HEK293T (cell line): ENCODE measurements around the gene KCNN3.

Experiments
- CTCF ChIA-PET: fragments of 350-600 bp; formaldehyde crosslinking; extraction: SDS; loops from one replicate; lab custom pipeline; 2021; ENCODE audit warnings: antibody characterized with exemption, inconsistent platforms; lab: Yijun Ruan, JAX
- POLR2A ChIA-PET: fragments of 350-600 bp; formaldehyde crosslinking; extraction: SDS; loops from one replicate; lab custom pipeline; 2020; ENCODE audit warnings: antibody characterized with exemption, inconsistent platforms; lab: Yijun Ruan, JAX
- DNase-seq: peaks from one replicate; pipeline ENCODE4 v3.0.0; 2012; ENCODE audit warnings: mixed read lengths; ENCODE audit errors: extremely low spot score
- ARNT ChIP-seq: fragments of 450-650 bp; IDR thresholded peaks from 2 replicates; pipeline ENCODE4 v1.6.1; 2017; ENCODE audit warnings: mild to moderate bottlenecking
- BHLHE40 ChIP-seq: fragments of 450-650 bp; IDR thresholded peaks from 2 replicates; pipeline ENCODE4 v1.6.1; 2016; ENCODE audit warnings: mild to moderate bottlenecking, moderate library complexity, borderline replicate concordance
- CTBP1 ChIP-seq: fragments of 450-650 bp; IDR thresholded peaks from 2 replicates; pipeline ENCODE4 v1.6.1; 2016; ENCODE audit warnings: borderline replicate concordance
- ELF4 ChIP-seq: fragments of 450-650 bp; IDR thresholded peaks from 2 replicates; pipeline ENCODE4 v1.6.1; 2017; ENCODE audit warnings: antibody characterized with exemption
- FOXA1 ChIP-seq: fragments of 450-650 bp; IDR thresholded peaks from 2 replicates; pipeline ENCODE4 v1.6.1; 2016; ENCODE audit warnings: mild to moderate bottlenecking
- FOXK2 ChIP-seq: fragments of 450-650 bp; IDR thresholded peaks from 2 replicates; pipeline ENCODE4 v1.6.1; 2016; ENCODE audit warnings: mild to moderate bottlenecking
- FOXM1 ChIP-seq: fragments of 450-650 bp; IDR thresholded peaks from 2 replicates; pipeline ENCODE4 v1.6.1; 2017; ENCODE audit warnings: mild to moderate bottlenecking, borderline replicate concordance
- HDGF ChIP-seq: fragments of 450-650 bp; IDR thresholded peaks from 2 replicates; pipeline ENCODE4 v1.6.1; 2017; ENCODE audit warnings: antibody characterized with exemption, borderline replicate concordance
- L3MBTL2 ChIP-seq: fragments of 450-650 bp; conservative IDR thresholded peaks from 2 replicates; pipeline ENCODE4 v1.6.1; 2016; ENCODE audit warnings: mild to moderate bottlenecking
- LEF1 ChIP-seq: fragments of 450-650 bp; IDR thresholded peaks from 2 replicates; pipeline ENCODE4 v1.6.1; 2017; ENCODE audit warnings: mild to moderate bottlenecking, borderline replicate concordance
- NFRKB ChIP-seq: fragments of 450-650 bp; IDR thresholded peaks from 2 replicates; pipeline ENCODE4 v1.6.1; 2016; ENCODE audit warnings: mild to moderate bottlenecking, moderate library complexity
- PKNOX1 ChIP-seq: fragments of 450-650 bp; IDR thresholded peaks from 2 replicates; pipeline ENCODE4 v1.6.1; 2016
- SP1 ChIP-seq: fragments of 450-650 bp; IDR thresholded peaks from 2 replicates; pipeline ENCODE4 v1.6.1; 2017
- SUZ12 ChIP-seq: fragments of 450-650 bp; IDR thresholded peaks from 2 replicates; pipeline ENCODE4 v1.6.1; 2016; ENCODE audit warnings: mild to moderate bottlenecking
- TARDBP ChIP-seq: fragments of 450-650 bp; IDR thresholded peaks from 2 replicates; pipeline ENCODE4 v1.6.1; 2016
- ZNF384 ChIP-seq: fragments of 450-650 bp; IDR thresholded peaks from 2 replicates; pipeline ENCODE4 v1.6.1; 2016

KCNN3 gene

GRCh38 chr1:154808261-154808908, 61.7 kb downstream of the KCNN3 start:
- ChIA-PET POLR2A (no interaction called here), CTCF (interaction anchor here (0.8 kb wide), 1 partner anchor 11 kb away, joined by 3 read pairs; no protein-coding TSS in a partner anchor)
- DNase-seq, result no peak
- TF ChIP-seq FOXA1 (no peak), CTBP1 (no peak), FOXM1 (no peak), NFRKB (no peak), HDGF (no peak), ELF4 (no peak), PKNOX1 (no peak)

- DNase-seq, result no peak
- CTCF ChIA-PET, result interaction anchor here (0.8 kb wide), 1 partner anchor 55 kb away, joined by 3 read pairs; no protein-coding TSS in a partner anchor
- POLR2A ChIA-PET, result interaction anchor here (1.0 kb wide), 1 partner anchor 11 kb away, joined by 3 read pairs; no protein-coding TSS in a partner anchor
These were observed 63.0 kb downstream of the KCNN3 start for GRCh38 chr1:154807048-154807591.

GRCh38 chr1:154806333-154806732, 63.7 kb downstream of the KCNN3 start:
- POLR2A ChIA-PET, result interaction anchor here (1.0 kb wide), 1 partner anchor 10 kb away, joined by 3 read pairs; no protein-coding TSS in a partner anchor
- CTCF ChIA-PET, result interaction anchor here (0.8 kb wide), 1 partner anchor 55 kb away, joined by 3 read pairs; no protein-coding TSS in a partner anchor

More at GRCh38 chr1:154807048-154807591, 63.0 kb downstream of the KCNN3 start:
- TF ChIP-seq ARNT, result no peak
- no peak for TF ChIP-seq TARDBP
- TF ChIP-seq SUZ12, result no peak
- no peak for TF ChIP-seq BHLHE40
- no peak for TF ChIP-seq ELF4
- TF ChIP-seq SP1, result no peak
- no peak for TF ChIP-seq NFRKB
- no peak for TF ChIP-seq HDGF
- TF ChIP-seq FOXM1, result no peak
- TF ChIP-seq CTBP1, result no peak
- TF ChIP-seq LEF1, result no peak
- TF ChIP-seq ZNF384, result no peak
- no peak for TF ChIP-seq FOXK2
- no peak for TF ChIP-seq FOXA1
- no peak for TF ChIP-seq L3MBTL2
- TF ChIP-seq PKNOX1, result no peak

GRCh38 chr1:154802982-154803920, 66.8 kb downstream of the KCNN3 start:
- POLR2A ChIA-PET, result no interaction called here
- CTCF ChIA-PET, result interaction anchor here (0.8 to 1.7 kb wide), 2 partner anchors 16 to 133 kb away, joined by 3 to 4 read pairs; no protein-coding TSS in a partner anchor
- TF ChIP-seq SP1, result no peak
- no peak for TF ChIP-seq FOXM1
- no peak for TF ChIP-seq ARNT
- no peak for TF ChIP-seq LEF1
- TF ChIP-seq BHLHE40, result no peak
- TF ChIP-seq PKNOX1, result no peak
- no peak for TF ChIP-seq HDGF
- no peak for TF ChIP-seq ZNF384
- DNase-seq, result no peak

More at GRCh38 chr1:154806333-154806732, 63.7 kb downstream of the KCNN3 start:
- no peak for DNase-seq
- TF ChIP-seq L3MBTL2 (no peak), FOXA1 (no peak), ELF4 (no peak), BHLHE40 (no peak), SUZ12 (no peak), FOXM1 (no peak)

GRCh38 chr1:154802336-154802969, 67.6 kb downstream of the KCNN3 start:
- POLR2A ChIA-PET, result no interaction called here
- CTCF ChIA-PET, result interaction anchor here (0.8 to 1.7 kb wide), 4 partner anchors 11 to 133 kb away, joined by 3 to 4 read pairs (median 3); no protein-coding TSS in a partner anchor
- TF ChIP-seq NFRKB, result no peak
- no peak for TF ChIP-seq ARNT
- no peak for TF ChIP-seq HDGF
- TF ChIP-seq FOXM1, result no peak
- no peak for TF ChIP-seq FOXA1
- no peak for TF ChIP-seq ZNF384
- TF ChIP-seq ELF4, result no peak
- TF ChIP-seq BHLHE40, result no peak
- TF ChIP-seq CTBP1, result no peak
- TF ChIP-seq TARDBP, result no peak
- TF ChIP-seq PKNOX1, result no peak
- no peak for TF ChIP-seq L3MBTL2
- TF ChIP-seq SUZ12, result no peak
- TF ChIP-seq FOXK2, result no peak
- TF ChIP-seq LEF1, result no peak
- TF ChIP-seq SP1, result no peak
- no peak for DNase-seq
